ENCODE results near the gene MTFMT.

MTFMT gene

DNA sequence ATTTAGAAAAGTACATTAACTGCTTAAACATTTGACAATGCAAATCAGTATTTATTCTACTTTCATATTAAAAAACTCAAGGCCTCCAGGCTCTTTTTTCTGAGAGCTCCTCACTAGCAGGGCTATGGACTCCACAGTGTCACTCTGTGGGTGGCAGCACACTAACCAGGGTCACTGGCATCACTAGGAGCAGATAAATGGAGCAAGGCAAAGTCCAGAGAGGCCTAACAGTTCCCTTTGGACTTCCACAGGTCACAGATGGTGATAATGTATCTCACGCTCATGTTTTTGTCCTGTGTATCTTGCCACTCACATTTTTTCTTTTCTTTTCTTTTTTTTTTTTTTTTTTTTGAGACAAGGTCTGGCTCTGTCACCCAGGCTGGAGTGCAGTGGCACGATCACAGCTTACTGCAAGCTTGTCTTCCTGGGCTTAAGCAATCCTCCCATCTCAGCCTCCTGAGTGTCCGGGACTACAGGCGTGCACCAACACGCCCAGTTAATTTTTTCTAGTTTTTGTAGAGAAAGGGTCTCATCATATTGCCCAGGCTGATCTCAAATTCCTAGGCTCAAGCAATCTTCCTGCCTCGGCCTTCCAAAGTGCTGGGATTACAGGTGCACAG lies 47.5 kb downstream of the MTFMT start:
- DNase-seq, result no peak

GRCh38 chr15:64979252-64979710 lies 50.2 kb downstream of the MTFMT start:
- no peak for DNase-seq

DNA sequence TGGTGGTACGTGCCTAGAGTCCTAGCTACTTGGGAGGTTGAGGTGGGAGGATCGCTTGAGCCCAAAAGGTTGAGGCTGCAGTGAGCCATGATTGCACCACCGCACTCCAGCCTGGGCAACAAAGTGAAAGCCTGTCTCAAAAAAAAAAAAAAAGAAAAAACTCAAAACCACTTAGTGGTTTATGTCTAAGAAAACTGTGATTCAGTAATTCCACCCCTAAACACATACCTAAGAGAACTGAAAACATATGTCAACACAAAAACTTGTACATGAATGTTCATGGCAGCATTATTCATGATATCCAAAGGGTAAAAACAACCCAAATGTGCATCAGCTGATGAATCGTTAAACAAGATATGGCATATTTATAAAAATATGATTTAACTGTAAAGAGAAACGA lies 54.0 kb downstream of the MTFMT start:
- no peak for DNase-seq

DNA sequence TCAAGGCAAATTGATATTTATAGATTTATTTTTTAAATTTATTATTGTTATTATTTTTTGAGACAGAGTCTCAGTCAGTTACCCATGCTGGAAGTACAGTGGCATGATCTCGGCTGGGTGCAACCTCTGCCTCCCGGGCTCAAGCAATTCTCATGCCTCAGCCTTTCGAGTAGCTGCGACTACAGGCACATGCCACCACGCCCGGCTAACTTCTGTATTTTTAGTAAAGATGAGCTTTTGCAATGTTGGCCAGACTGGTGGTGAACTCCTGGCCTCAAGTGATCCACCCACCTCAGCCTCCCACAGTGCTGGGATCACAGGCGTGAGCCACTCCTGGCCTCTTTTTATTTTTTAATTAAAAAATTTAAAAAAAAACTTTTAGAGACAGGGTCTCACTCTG lies 58.7 kb downstream of the MTFMT start:
- no peak for DNase-seq

GRCh38 chr15:64969401-64969800 lies 60.0 kb downstream of the MTFMT start:
- DNase-seq, result no peak

GRCh38 chr15:64961013-64961412 lies 68.4 kb downstream of the MTFMT start:
- no peak for DNase-seq

GRCh38 chr15:64960153-64960552 lies 69.3 kb downstream of the MTFMT start:
- no peak for DNase-seq

- DNase-seq, result no peak
These were observed 70.3 kb downstream of the MTFMT start for GRCh38 chr15:64959128-64959527.

- DNase-seq, result no peak
These were observed 75.0 kb downstream of the MTFMT start for GRCh38 chr15:64954395-64954794.

GRCh38 chr15:64951777-64952418 lies 77.5 kb downstream of the MTFMT start:
- DNase-seq, result no peak
